Measurements from ENCODE around the gene MEIS1. TPM values are rescaled to one million over a fixed set of nuclear protein-coding genes. Genes with fewer than 3 reads are reported as not detected.
A peak's percentile ranks its signal among the peaks of the same experiment; 100 is the strongest.
"Not testable (repeated sequence)": the region's sequence is repeated elsewhere in the genome, so short reads cannot be mapped to it uniquely, and the experiment has no call there.

The MEIS1 gene
- polyA plus RNA-seq, 1 donor (not counting 4 experiments of a cell fraction or from before 2014, with no cell fraction given) = 3.1 TPM

- dilution Hi-C loops (cut with MboI; ENCODE audit: extremely low pct_ligation_motif_present, low sequenced_read_pairs) = no loop called here
- Histone ChIP-seq H3K9me3 (ENCODE audit: control insufficient read depth, low read depth, low read length) (no peaks in the 10 kb centered on the region), H2AFZ (ENCODE audit: control insufficient read depth, low read length) (peak overlapping the region; percentile 79), H3K9ac (ENCODE audit: control insufficient read depth, extremely low read depth, insufficient read depth, low read length) (peak overlapping the region; percentile 76), H3K27ac (ENCODE audit: control insufficient read depth, insufficient read depth, low read length) (peak overlapping the region; percentile 97), H3K4me2 (ENCODE audit: control insufficient read depth, extremely low read depth, insufficient read depth, low read depth, low read length) (peak overlapping the region; percentile 85), H3K4me1 (ENCODE audit: control insufficient read depth, extremely low read depth, insufficient read depth, low read length) (peaks cover 12% of the 10 kb centered on the region), H3K79me2 (ENCODE audit: control insufficient read depth, insufficient read depth, low read length) (no peaks in the 10 kb centered on the region), H3K36me3 (ENCODE audit: control insufficient read depth in 2 of 2, extremely low read depth in 1 of 2, insufficient read depth in 2 of 2, low read length in 2 of 2) (no peaks in the 10 kb centered on the region), H3K27me3 (ENCODE audit: control insufficient read depth, extremely low read depth, insufficient read depth, low read length) (no peaks in the 10 kb centered on the region), H3K4me3 (ENCODE audit: control insufficient read depth in 2 of 3, extremely low read depth in 1 of 3, insufficient read depth in 2 of 3, low read depth in 1 of 3, low read length in 3 of 3) (peak overlapping the region; percentile 36 to 61 (median 45)), H4K20me1 (ENCODE audit: control insufficient read depth, extremely low read depth, insufficient read depth, low read length) (no peaks in the 10 kb centered on the region), H3K9me1 (ENCODE audit: control insufficient read depth, extremely low read depth, insufficient read depth, low read length) (no peaks in the 10 kb centered on the region)
- DNase-seq (ENCODE audit: low read depth, low spot score) = peak; percentile 80
- TF ChIP-seq, protein P1, sequence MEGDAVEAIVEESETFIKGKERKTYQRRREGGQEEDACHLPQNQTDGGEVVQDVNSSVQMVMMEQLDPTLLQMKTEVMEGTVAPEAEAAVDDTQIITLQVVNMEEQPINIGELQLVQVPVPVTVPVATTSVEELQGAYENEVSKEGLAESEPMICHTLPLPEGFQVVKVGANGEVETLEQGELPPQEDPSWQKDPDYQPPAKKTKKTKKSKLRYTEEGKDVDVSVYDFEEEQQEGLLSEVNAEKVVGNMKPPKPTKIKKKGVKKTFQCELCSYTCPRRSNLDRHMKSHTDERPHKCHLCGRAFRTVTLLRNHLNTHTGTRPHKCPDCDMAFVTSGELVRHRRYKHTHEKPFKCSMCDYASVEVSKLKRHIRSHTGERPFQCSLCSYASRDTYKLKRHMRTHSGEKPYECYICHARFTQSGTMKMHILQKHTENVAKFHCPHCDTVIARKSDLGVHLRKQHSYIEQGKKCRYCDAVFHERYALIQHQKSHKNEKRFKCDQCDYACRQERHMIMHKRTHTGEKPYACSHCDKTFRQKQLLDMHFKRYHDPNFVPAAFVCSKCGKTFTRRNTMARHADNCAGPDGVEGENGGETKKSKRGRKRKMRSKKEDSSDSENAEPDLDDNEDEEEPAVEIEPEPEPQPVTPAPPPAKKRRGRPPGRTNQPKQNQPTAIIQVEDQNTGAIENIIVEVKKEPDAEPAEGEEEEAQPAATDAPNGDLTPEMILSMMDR (optimal IDR thresholded peaks at IDR 0.05 in 1 of 3, IDR thresholded peaks at IDR 0.05 in 1 of 3, conservative IDR thresholded peaks at IDR 0.05 in 1 of 3; ENCODE audit: extremely low read depth in 1 of 3, insufficient read depth in 2 of 3, low read length in 3 of 3) = no peak
- TF ChIP-seq EZH2 (IDR thresholded peaks at IDR 0.05; ENCODE audit: low read length) = no peak
- FAIRE-seq = no peak
Observed at GRCh38 chr2:66390811-66391210, 44.1 kb upstream of the MEIS1 start.

GRCh38 chr2:66391240-66391639 is 43.7 kb upstream of the MEIS1 start:
- Histone ChIP-seq H3K9ac (ENCODE audit: control insufficient read depth, extremely low read depth, insufficient read depth, low read length) (peak overlapping the region; percentile 76), H3K27ac (ENCODE audit: control insufficient read depth, insufficient read depth, low read length) (peak overlapping the region; percentile 97), H3K4me1 (ENCODE audit: control insufficient read depth, extremely low read depth, insufficient read depth, low read length) (peaks cover 12% of the 10 kb centered on the region), H2AFZ (ENCODE audit: control insufficient read depth, low read length) (peak overlapping the region; percentile 37), H3K4me3 (ENCODE audit: control insufficient read depth in 2 of 3, extremely low read depth in 1 of 3, insufficient read depth in 2 of 3, low read depth in 1 of 3, low read length in 3 of 3) (peak overlapping the region in 2 of 3 experiments; percentile 36 to 38)
- H3K27me3 ChIP-seq (ENCODE audit: control insufficient read depth, extremely low read depth, insufficient read depth, low read length); DNase-seq (ENCODE audit: low read depth, low spot score); H3K9me1 ChIP-seq (ENCODE audit: control insufficient read depth, extremely low read depth, insufficient read depth, low read length); dilution Hi-C loops (cut with MboI; ENCODE audit: extremely low pct_ligation_motif_present, low sequenced_read_pairs); H3K36me3 ChIP-seq (ENCODE audit: control insufficient read depth in 2 of 2, extremely low read depth in 1 of 2, insufficient read depth in 2 of 2, low read length in 2 of 2); H3K9me3 ChIP-seq (ENCODE audit: control insufficient read depth, low read depth, low read length); H3K79me2 ChIP-seq (ENCODE audit: control insufficient read depth, insufficient read depth, low read length); FAIRE-seq; H3K4me2 ChIP-seq (ENCODE audit: control insufficient read depth, extremely low read depth, insufficient read depth, low read depth, low read length); H4K20me1 ChIP-seq (ENCODE audit: control insufficient read depth, extremely low read depth, insufficient read depth, low read length): not testable (repeated sequence)

DNA sequence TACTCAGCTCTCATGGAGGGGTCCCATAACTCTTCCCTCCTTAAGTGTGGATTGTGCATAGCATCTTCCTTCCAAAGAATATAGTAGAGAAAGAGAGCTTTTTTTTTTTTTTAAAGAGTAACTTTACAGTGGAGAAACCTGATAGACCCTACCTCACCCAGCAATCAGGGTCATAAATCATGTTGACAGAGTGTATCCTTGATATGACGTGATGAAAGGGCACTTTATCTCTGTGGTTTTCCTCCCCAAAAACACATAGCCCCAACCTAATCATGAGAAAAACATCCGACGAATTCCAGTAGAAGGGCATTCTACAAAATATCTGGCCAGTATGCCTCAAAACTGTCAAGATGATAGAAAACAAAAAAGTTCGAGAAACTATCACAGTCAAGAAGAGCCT is 29.5 kb upstream of the MEIS1 start:
- no peaks in the 10 kb centered on the region for H3K36me3 ChIP-seq (ENCODE audit: control insufficient read depth in 2 of 2, extremely low read depth in 1 of 2, insufficient read depth in 2 of 2, low read length in 2 of 2)
- H3K9me3 ChIP-seq (ENCODE audit: control insufficient read depth, low read depth, low read length) = no peaks in the 10 kb centered on the region
- no peak for TF ChIP-seq EZH2 (IDR thresholded peaks at IDR 0.05; ENCODE audit: low read length)
- TF ChIP-seq, protein P1 (optimal IDR thresholded peaks at IDR 0.05 in 1 of 3, IDR thresholded peaks at IDR 0.05 in 1 of 3, conservative IDR thresholded peaks at IDR 0.05 in 1 of 3; ENCODE audit: extremely low read depth in 1 of 3, insufficient read depth in 2 of 3, low read length in 3 of 3) = no peak
- no peaks in the 10 kb centered on the region for H3K9me1 ChIP-seq (ENCODE audit: control insufficient read depth, extremely low read depth, insufficient read depth, low read length)
- no peaks in the 10 kb centered on the region for H3K4me1 ChIP-seq (ENCODE audit: control insufficient read depth, extremely low read depth, insufficient read depth, low read length)
- FAIRE-seq (no peak), DNase-seq (ENCODE audit: low read depth, low spot score) (no peak)
- no peak overlapping the region for H2AFZ ChIP-seq (ENCODE audit: control insufficient read depth, low read length)
- dilution Hi-C loops (cut with MboI; ENCODE audit: extremely low pct_ligation_motif_present, low sequenced_read_pairs) = no loop called here
- no peak overlapping the region for H3K27ac ChIP-seq (ENCODE audit: control insufficient read depth, insufficient read depth, low read length)
- no peak overlapping the region for H3K9ac ChIP-seq (ENCODE audit: control insufficient read depth, extremely low read depth, insufficient read depth, low read length)
- no peaks in the 10 kb centered on the region for H4K20me1 ChIP-seq (ENCODE audit: control insufficient read depth, extremely low read depth, insufficient read depth, low read length)
- H3K27me3 ChIP-seq (ENCODE audit: control insufficient read depth, extremely low read depth, insufficient read depth, low read length) = no peaks in the 10 kb centered on the region
- H3K4me2 ChIP-seq (ENCODE audit: control insufficient read depth, extremely low read depth, insufficient read depth, low read depth, low read length) = no peak overlapping the region
- H3K4me3 ChIP-seq (ENCODE audit: control insufficient read depth in 2 of 3, extremely low read depth in 1 of 3, insufficient read depth in 2 of 3, low read depth in 1 of 3, low read length in 3 of 3) = no peak overlapping the region
- H3K79me2 ChIP-seq (ENCODE audit: control insufficient read depth, insufficient read depth, low read length) = no peaks in the 10 kb centered on the region

Data from keratinocyte (primary cell).